Endothelial cell of umbilical vein (primary cell): ENCODE data around the gene TAAR9. TPM values are rescaled to one million over a fixed set of nuclear protein-coding genes. Genes with fewer than 3 reads are reported as not detected.

Experiments used
- BruUV-seq: library from RNA; stranded (reverse); fragments of 400-500 nt; replicated peaks from 2 replicates; lab custom pipeline; 2021; lab: Mats Ljungman, UMichigan
- CTCF ChIA-PET: fragments of 300-600, 350-600 bp; sonication (Branson Sonifier 250); formaldehyde crosslinking; loops from one replicate; lab custom pipeline; 2021; ENCODE audit warnings: antibody characterized with exemption, inconsistent platforms; lab: Charles Lee
- POLR2A ChIA-PET: fragments of 300-600, 350-600 bp; sonication (Branson Sonifier 250); formaldehyde crosslinking; loops from one replicate; lab custom pipeline; 2021; ENCODE audit warnings: antibody characterized with exemption, inconsistent platforms; lab: Charles Lee
- DNase-seq: peaks from one replicate; pipeline ENCODE4 v3.0.0-alpha.2; 2011; ENCODE audit warnings: low read depth, low spot score
- FAIRE-seq: peaks from 2 replicates; lab custom pipeline; 2011; peaks lifted over from hg19 to GRCh38; lab: Jason Lieb, UNC
- H2AFZ ChIP-seq: 2 replicates; pipeline ENCODE4 v1.6.0; 2012; ENCODE audit warnings: low read depth, low read length, control low read depth, inconsistent platforms
- H3K27ac ChIP-seq: 2 replicates; pipeline ENCODE4 v1.5.1; 2011; ENCODE audit warnings: low read depth, mild to moderate bottlenecking, control low read depth, low read length, moderate library complexity; ENCODE audit not compliant: insufficient read depth
- H3K27me3 ChIP-seq, 2 experiments: 2 replicates each; pipeline versions ENCODE4 v1.6.0 to v1.6.1; 2011; ENCODE audit warnings: low read length in 2 of 2, mixed read lengths in 1 of 2; ENCODE audit not compliant: control insufficient read depth in 2 of 2, insufficient read depth in 2 of 2
- H3K36me3 ChIP-seq, 2 experiments: 2 replicates in 1 of 2; 3 replicates in 1 of 2; pipeline ENCODE4 v1.5.1; 2011; ENCODE audit warnings: low read length in 2 of 2, mild to moderate bottlenecking in 1 of 2, moderate library complexity in 1 of 2; ENCODE audit not compliant: control insufficient read depth in 2 of 2, insufficient read depth in 2 of 2; ENCODE audit errors: extremely low read depth in 1 of 2
- H3K4me1 ChIP-seq: 3 replicates; pipeline ENCODE4 v1.5.1; 2011; ENCODE audit warnings: mild to moderate bottlenecking, low read length; ENCODE audit not compliant: control insufficient read depth, insufficient read depth; ENCODE audit errors: extremely low read depth
- H3K4me2 ChIP-seq: 2 replicates; pipeline ENCODE4 v1.6.1; 2011; ENCODE audit warnings: low read length, control low read depth, mixed read lengths; ENCODE audit not compliant: insufficient read depth
- H3K4me3 ChIP-seq, 3 experiments: fragments of 200-600 bp in 1 of 3; sonication (generic), shearing (Covaris generic) in 1 of 3; replicated peaks in 1 of 3; 2 replicates each; pipeline ENCODE4 v1.5.1; 2011 to 2016; ENCODE audit warnings: control low read depth in 3 of 3, low read length in 3 of 3, mild to moderate bottlenecking in 2 of 3, inconsistent platforms in 1 of 3, low read depth in 1 of 3, moderate library complexity in 1 of 3; ENCODE audit not compliant: insufficient read depth in 1 of 3
- H3K79me2 ChIP-seq: 2 replicates; pipeline ENCODE4 v1.6.0; 2012; ENCODE audit warnings: low read length, inconsistent platforms; ENCODE audit not compliant: control insufficient read depth, insufficient read depth
- H3K9ac ChIP-seq: replicated peaks from 2 replicates; pipeline ENCODE3; 2011; ENCODE audit warnings: low read length, control low read depth; ENCODE audit not compliant: insufficient read depth; ENCODE audit errors: extremely low read depth
- H3K9me1 ChIP-seq: replicated peaks from 3 replicates; pipeline ENCODE4 v1.6.0; 2011; ENCODE audit warnings: mild to moderate bottlenecking, low read length; ENCODE audit not compliant: control insufficient read depth, insufficient read depth; ENCODE audit errors: extremely low read depth
- H3K9me3 ChIP-seq: replicated peaks from 2 replicates; pipeline ENCODE4 v1.5.1; 2012; ENCODE audit warnings: low read length, inconsistent platforms; ENCODE audit not compliant: control insufficient read depth, insufficient read depth
- H4K20me1 ChIP-seq: replicated peaks from 2 replicates; pipeline ENCODE3; 2011; ENCODE audit warnings: mild to moderate bottlenecking, low read length; ENCODE audit not compliant: control insufficient read depth, insufficient read depth; ENCODE audit errors: extremely low read depth
- CTCF ChIP-seq, 2 donors: IDR thresholded peaks; 1 replicate in 1 of 2; 2 replicates in 1 of 2; pipeline ENCODE4 v1.5.1; 2011; ENCODE audit warnings: low read length in 2 of 2, mild to moderate bottlenecking in 2 of 2, moderate library complexity in 2 of 2, control low read depth in 1 of 2, inconsistent platforms in 1 of 2, low read depth in 1 of 2; ENCODE audit not compliant: insufficient read depth in 1 of 2; ENCODE audit errors: extremely low read depth in 1 of 2
- EZH2 ChIP-seq: IDR thresholded peaks from 2 replicates; pipeline ENCODE4 v1.6.1; 2012; ENCODE audit warnings: borderline replicate concordance, low read depth, mild to moderate bottlenecking, moderate library complexity, low read length, inconsistent platforms; ENCODE audit not compliant: severe bottlenecking
- FOS ChIP-seq: IDR thresholded peaks from 2 replicates; pipeline ENCODE4 v1.6.1; 2011; ENCODE audit warnings: mild to moderate bottlenecking, low read length, moderate library complexity, borderline replicate concordance; ENCODE audit not compliant: insufficient read depth
- GATA2 ChIP-seq: IDR thresholded peaks from 2 replicates; pipeline ENCODE4 v1.7.0; 2011; ENCODE audit warnings: low read depth, mild to moderate bottlenecking, moderate library complexity, mixed read lengths, low read length; ENCODE audit not compliant: insufficient read length, insufficient read depth
- JUN ChIP-seq: IDR thresholded peaks from 2 replicates; pipeline ENCODE4 v1.6.1; 2011; ENCODE audit warnings: borderline replicate concordance, low read depth; ENCODE audit not compliant: insufficient read length, insufficient read depth
- MAX ChIP-seq: IDR thresholded peaks from 2 replicates; pipeline ENCODE4 v1.6.1; 2011; ENCODE audit not compliant: insufficient read depth, insufficient read length
- MYC ChIP-seq: IDR thresholded peaks from one replicate; pipeline ENCODE4 v1.6.1; 2011; ENCODE audit warnings: mild to moderate bottlenecking, low read depth, low read length
- POLR2A ChIP-seq: IDR thresholded peaks from 2 replicates; pipeline ENCODE4 v1.6.1; 2012; ENCODE audit warnings: low read depth, mild to moderate bottlenecking, control low read depth, low read length
- dilution Hi-C: fragments of 300-500 bp; cut with MboI; formaldehyde crosslinking; loops from one replicate; pipeline ENCODE4 v1.15.0; 2019; ENCODE audit warnings: low sequenced_read_pairs; ENCODE audit not compliant: extremely low pct_ligation_motif_present
- intact Hi-C: fragments of 100-400 bp; cut with micrococcal nuclease; formaldehyde crosslinking; loops from one replicate; pipeline ENCODE4 v1.10.0; 2022
- polyA plus RNA-seq, 4 experiments: library from polyadenylated mRNA; depleted of rRNA in 3 of 4; stranded (reverse) in 3 of 4; unstranded in 1 of 4; fragments of >200 nt; gene quantifications; 2 replicates each; pipeline versions ENCODE4 v1.2.1 to v1.2.3, GENCODE V29; 2011 to 2012; ENCODE audit warnings: missing spikeins in 1 of 4
- total RNA-seq: library from RNA; stranded (reverse); gene quantifications from 2 replicates; pipeline ENCODE4 v1.2.3, GENCODE V29; 2021

TAAR9 gene
- total and polyA plus RNA-seq, 2 donors (not counting 3 experiments of a cell fraction or from before 2014, with no cell fraction given) = not detected

GRCh38 chr6:132505158-132505557, 32.9 kb upstream of the TAAR9 start:
- dilution Hi-C loops = no loop called here
- peak overlapping the region; percentile 12 for H3K9ac ChIP-seq
- H3K27ac ChIP-seq = peak overlapping the region; percentile 68
- no peak overlapping the region for H2AFZ ChIP-seq
- H3K9me1 ChIP-seq = no peaks in the 10 kb centered on the region
- peaks cover 24% of the 10 kb centered on the region for H3K4me1 ChIP-seq
- peaks cover 69% of the 10 kb centered on the region for H3K79me2 ChIP-seq
- BruUV-seq = no TSS peak
- no peak for FAIRE-seq
- peaks cover 5 to 10% of the 10 kb centered on the region in 2 experiments for H3K36me3 ChIP-seq
- intact Hi-C loops = loop anchor here (2.0 kb wide), 1 partner anchor 14 kb away; no protein-coding TSS in a partner anchor
- H3K27me3 ChIP-seq = no peaks in the 10 kb centered on the region
- ChIA-PET CTCF (interaction anchor here (1.0 to 1.5 kb wide), 2 partner anchors 21 to 207 kb away, joined by 4 read pairs; no protein-coding TSS in a partner anchor), POLR2A (no interaction called here)
- H3K4me2 ChIP-seq = peak overlapping the region; percentile 68
- DNase-seq = no peak
- no peaks in the 10 kb centered on the region for H3K9me3 ChIP-seq
- H4K20me1 ChIP-seq = no peaks in the 10 kb centered on the region
- TF ChIP-seq CTCF (IDR thresholded peaks at IDR 0.05; ENCODE audit: extremely low read depth in 1 of 2, insufficient read depth in 1 of 2, low read depth in 1 of 2, low read length in 2 of 2) = no peak
- no peak for TF ChIP-seq MYC
- TF ChIP-seq JUN = no peak
- TF ChIP-seq EZH2 = no peak
- TF ChIP-seq MAX = no peak
- no peak for TF ChIP-seq FOS
- TF ChIP-seq POLR2A = no peak
- no peak for TF ChIP-seq GATA2
- no peak overlapping the region for H3K4me3 ChIP-seq
